Measurements from ENCODE around the gene CENPC.

DNA sequence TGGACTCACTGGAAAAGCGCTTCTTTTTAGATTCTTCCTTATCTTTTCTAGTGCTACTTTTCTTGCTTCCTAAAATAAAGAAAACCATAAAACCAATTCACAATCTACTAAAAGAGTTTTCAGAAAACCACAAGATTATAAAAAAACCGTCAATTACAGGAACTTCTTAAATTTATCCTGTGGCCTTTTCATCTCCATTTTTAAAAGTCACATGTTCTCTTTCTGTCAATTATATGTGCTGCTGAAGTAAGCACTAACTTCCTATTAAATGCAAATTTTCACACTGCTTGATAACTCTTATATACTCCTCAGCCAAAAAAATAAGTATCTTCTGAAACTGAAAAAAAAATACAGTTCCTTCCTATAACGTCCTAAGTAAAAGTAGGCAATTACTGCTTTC is 32.8 kb downstream of the CENPC start:
- TF ChIP-seq SMC3 (IDR thresholded peaks at IDR 0.05) = no peak
- no peak for TF ChIP-seq NFE2L2 (conservative IDR thresholded peaks at IDR 0.05; ENCODE audit: low read length)
- TF ChIP-seq, protein P1, sequence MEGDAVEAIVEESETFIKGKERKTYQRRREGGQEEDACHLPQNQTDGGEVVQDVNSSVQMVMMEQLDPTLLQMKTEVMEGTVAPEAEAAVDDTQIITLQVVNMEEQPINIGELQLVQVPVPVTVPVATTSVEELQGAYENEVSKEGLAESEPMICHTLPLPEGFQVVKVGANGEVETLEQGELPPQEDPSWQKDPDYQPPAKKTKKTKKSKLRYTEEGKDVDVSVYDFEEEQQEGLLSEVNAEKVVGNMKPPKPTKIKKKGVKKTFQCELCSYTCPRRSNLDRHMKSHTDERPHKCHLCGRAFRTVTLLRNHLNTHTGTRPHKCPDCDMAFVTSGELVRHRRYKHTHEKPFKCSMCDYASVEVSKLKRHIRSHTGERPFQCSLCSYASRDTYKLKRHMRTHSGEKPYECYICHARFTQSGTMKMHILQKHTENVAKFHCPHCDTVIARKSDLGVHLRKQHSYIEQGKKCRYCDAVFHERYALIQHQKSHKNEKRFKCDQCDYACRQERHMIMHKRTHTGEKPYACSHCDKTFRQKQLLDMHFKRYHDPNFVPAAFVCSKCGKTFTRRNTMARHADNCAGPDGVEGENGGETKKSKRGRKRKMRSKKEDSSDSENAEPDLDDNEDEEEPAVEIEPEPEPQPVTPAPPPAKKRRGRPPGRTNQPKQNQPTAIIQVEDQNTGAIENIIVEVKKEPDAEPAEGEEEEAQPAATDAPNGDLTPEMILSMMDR (IDR thresholded peaks at IDR 0.05) = no peak
- no peak for TF ChIP-seq CHD4 (IDR thresholded peaks at IDR 0.05; ENCODE audit: borderline replicate concordance)
- no peak for TF ChIP-seq EP300 (IDR thresholded peaks at IDR 0.05)

All from A549 (cell line).